IPS-20b (cell line): ENCODE results near the gene CAPN3.
"Not testable (repeated sequence)": the region's sequence is repeated elsewhere in the genome, so short reads cannot be mapped to it uniquely, and the experiment has no call there.

Source experiments
- H3K27ac ChIP-seq: one replicate; pipeline ENCODE4 v1.5.1; 2013; ENCODE audit warnings: low read length
- H3K27me3 ChIP-seq: 2 replicates; pipeline ENCODE4 v1.6.1; 2013; ENCODE audit warnings: mild to moderate bottlenecking, low read length, inconsistent platforms; ENCODE audit not compliant: insufficient read depth
- H3K36me3 ChIP-seq: 2 replicates; pipeline ENCODE4 v1.6.1; 2013; ENCODE audit warnings: low read depth, mild to moderate bottlenecking, inconsistent platforms, low read length, moderate library complexity; ENCODE audit not compliant: insufficient read depth
- H3K4me1 ChIP-seq: 2 replicates; pipeline ENCODE4 v1.6.1; 2013; ENCODE audit warnings: mild to moderate bottlenecking, control low read depth, inconsistent platforms, low read length, moderate library complexity; ENCODE audit not compliant: insufficient read depth
- H3K4me3 ChIP-seq: 2 replicates; pipeline ENCODE4 v1.5.1; 2013; ENCODE audit warnings: mild to moderate bottlenecking, low read length, inconsistent platforms
- H3K9ac ChIP-seq: 2 replicates; pipeline ENCODE4 v1.6.1; 2013; ENCODE audit warnings: low read depth, mild to moderate bottlenecking, inconsistent platforms, low read length, moderate library complexity
- H3K9me3 ChIP-seq: 2 replicates; pipeline ENCODE4 v1.6.1; 2013; ENCODE audit warnings: mild to moderate bottlenecking, low read depth, low read length, inconsistent platforms; ENCODE audit not compliant: insufficient read depth

Gene CAPN3

DNA sequence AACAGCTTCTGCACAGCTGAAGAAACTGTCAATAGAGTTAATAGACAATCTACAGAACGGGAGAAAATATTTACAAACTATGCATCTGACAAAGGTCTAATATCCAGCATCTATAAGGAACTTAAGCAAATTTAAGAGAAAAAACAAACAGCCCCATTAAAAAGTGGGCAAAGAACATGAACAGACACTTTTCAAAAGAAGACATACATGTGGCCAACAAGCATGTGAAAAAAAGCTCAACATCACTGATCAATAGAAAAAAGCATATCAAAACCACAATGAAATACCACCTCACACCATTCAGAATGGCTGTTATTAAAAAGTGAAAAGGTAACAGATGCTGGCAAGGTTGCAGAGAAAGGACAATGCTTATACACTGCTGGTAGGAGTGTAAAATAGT is 22.7 kb upstream of the CAPN3 start:
- not testable (repeated sequence) for H3K9ac ChIP-seq, H3K36me3 ChIP-seq, H3K27me3 ChIP-seq, H3K27ac ChIP-seq, H3K4me3 ChIP-seq, H3K4me1 ChIP-seq
- H3K9me3 ChIP-seq, result peaks cover 11% of the 10 kb centered on the region; the same call in 1 of the 2 replicates

DNA sequence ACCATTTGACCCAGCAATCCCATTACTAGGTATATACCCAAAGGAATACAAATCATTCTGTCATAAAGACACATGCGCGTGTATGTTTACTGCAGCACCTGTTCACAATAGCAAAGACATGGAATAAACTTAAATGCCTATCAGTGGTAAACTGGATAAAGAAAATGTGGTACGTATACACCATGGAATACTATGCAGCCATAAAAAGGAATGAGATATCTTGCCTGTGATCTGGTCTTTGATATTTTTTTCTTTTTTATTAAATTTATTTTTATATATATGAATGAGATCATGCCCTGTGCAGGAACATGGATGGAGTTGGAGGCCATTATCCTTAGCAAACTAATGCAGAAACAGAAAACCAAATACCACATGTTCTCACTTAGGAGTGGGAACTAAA is 22.2 kb upstream of the CAPN3 start:
- H3K9ac ChIP-seq, H3K27me3 ChIP-seq, H3K4me1 ChIP-seq, H3K4me3 ChIP-seq, H3K27ac ChIP-seq, H3K36me3 ChIP-seq: not testable (repeated sequence)
- peaks cover 11% of the 10 kb centered on the region; the same call in 1 of the 2 replicates for H3K9me3 ChIP-seq

DNA sequence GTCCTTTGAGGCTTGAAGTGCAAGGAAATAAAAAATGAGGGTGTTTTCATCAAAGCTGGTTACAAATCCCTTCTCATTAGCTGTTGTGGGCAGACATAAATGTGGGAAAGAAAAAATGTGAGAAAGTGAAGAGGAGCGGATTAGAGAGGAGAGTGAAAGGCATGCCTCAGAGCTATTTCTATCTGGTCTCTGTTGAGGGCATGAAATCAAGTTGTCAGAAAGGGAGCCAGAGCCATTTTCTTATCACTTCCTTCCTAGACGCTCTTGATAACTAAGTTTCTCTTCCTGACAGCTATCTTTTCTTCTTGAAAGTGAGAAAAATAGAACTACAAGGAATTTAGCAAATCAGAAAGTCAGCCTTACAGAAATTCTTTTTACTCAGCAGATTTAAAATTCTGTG is 20.8 kb upstream of the CAPN3 start:
- Histone ChIP-seq H3K9me3 (peaks cover 11% of the 10 kb centered on the region; the same call in 1 of the 2 replicates), H3K9ac (no peak overlapping the region)

DNA sequence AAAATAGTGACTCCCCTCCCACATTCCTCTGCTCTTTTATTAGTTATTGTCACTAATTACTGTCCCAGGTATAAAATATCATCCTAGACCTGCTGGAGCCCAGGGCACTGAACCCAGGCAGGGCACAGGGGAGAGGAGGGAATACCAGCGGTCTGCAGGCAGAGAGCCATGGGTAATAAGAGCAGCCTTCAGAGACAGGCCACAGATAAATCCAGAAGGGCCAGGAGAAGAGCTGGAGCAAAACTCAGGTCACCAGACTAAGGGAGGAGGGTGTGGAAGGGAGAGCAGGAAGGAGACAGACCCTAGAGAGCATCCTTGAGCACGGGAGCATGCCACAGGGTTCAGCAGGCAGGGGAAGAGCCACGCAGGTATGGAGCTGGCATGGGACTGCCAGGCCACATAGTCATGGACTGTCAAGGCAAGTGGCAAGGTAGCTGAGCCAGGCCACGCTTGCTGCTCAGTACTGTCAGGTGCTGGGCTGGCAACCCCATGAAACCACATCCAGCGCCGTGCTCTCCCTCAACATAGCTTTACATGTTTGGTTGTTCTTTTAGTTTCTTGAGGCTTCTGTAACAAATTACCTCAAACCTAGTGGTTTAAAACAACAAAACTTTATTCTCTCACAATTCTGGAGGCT is 15.6 kb upstream of the CAPN3 start:
- Histone ChIP-seq H3K9ac (no peak overlapping the region), H3K27ac (no peak overlapping the region), H3K4me3 (no peak overlapping the region), H3K36me3 (no peaks in the 10 kb centered on the region), H3K9me3 (no peaks in the 10 kb centered on the region), H3K4me1 (no peaks in the 10 kb centered on the region), H3K27me3 (no peaks in the 10 kb centered on the region)

More for the DNA sequence above, 20.8 kb upstream of the CAPN3 start:
- H3K4me1 ChIP-seq, result no peaks in the 10 kb centered on the region
- H3K36me3 ChIP-seq, result no peaks in the 10 kb centered on the region
- H3K27me3 ChIP-seq, result no peaks in the 10 kb centered on the region
- H3K27ac ChIP-seq, result no peak overlapping the region
- no peak overlapping the region for H3K4me3 ChIP-seq

- H3K4me1 ChIP-seq, result no peaks in the 10 kb centered on the region
- H3K36me3 ChIP-seq, result no peaks in the 10 kb centered on the region
- no peak overlapping the region for H3K9ac ChIP-seq
- H3K27me3 ChIP-seq, result no peaks in the 10 kb centered on the region
- no peak overlapping the region for H3K27ac ChIP-seq
- H3K9me3 ChIP-seq, result no peaks in the 10 kb centered on the region
- H3K4me3 ChIP-seq, result no peak overlapping the region
These were observed 14.5 kb upstream of the CAPN3 start for GRCh38 chr15:42344763-42345162.

GRCh38 chr15:42345504-42345903 is 13.8 kb upstream of the CAPN3 start:
- no peak overlapping the region for H3K4me3 ChIP-seq
- no peaks in the 10 kb centered on the region for H3K4me1 ChIP-seq
- no peaks in the 10 kb centered on the region for H3K9me3 ChIP-seq
- H3K27me3 ChIP-seq, result no peaks in the 10 kb centered on the region
- no peak overlapping the region for H3K9ac ChIP-seq
- no peak overlapping the region for H3K27ac ChIP-seq
- H3K36me3 ChIP-seq, result no peaks in the 10 kb centered on the region

GRCh38 chr15:42348083-42348482 is 11.2 kb upstream of the CAPN3 start:
- Histone ChIP-seq H3K27me3 (no peaks in the 10 kb centered on the region), H3K4me3 (no peak overlapping the region), H3K9ac (no peak overlapping the region), H3K27ac (no peak overlapping the region), H3K9me3 (no peaks in the 10 kb centered on the region), H3K36me3 (no peaks in the 10 kb centered on the region), H3K4me1 (no peaks in the 10 kb centered on the region)

GRCh38 chr15:42349186-42349585 is 10.1 kb upstream of the CAPN3 start:
- Histone ChIP-seq H3K9ac (no peak overlapping the region), H3K4me3 (no peak overlapping the region), H3K27ac (no peak overlapping the region), H3K4me1 (no peaks in the 10 kb centered on the region), H3K9me3 (no peaks in the 10 kb centered on the region), H3K36me3 (no peaks in the 10 kb centered on the region), H3K27me3 (no peaks in the 10 kb centered on the region)

GRCh38 chr15:42352401-42352800 is 6.9 kb upstream of the CAPN3 start:
- Histone ChIP-seq H3K9me3 (no peaks in the 10 kb centered on the region), H3K27ac (no peak overlapping the region), H3K36me3 (no peaks in the 10 kb centered on the region), H3K9ac (no peak overlapping the region), H3K4me1 (no peaks in the 10 kb centered on the region), H3K27me3 (no peaks in the 10 kb centered on the region), H3K4me3 (no peak overlapping the region)

DNA sequence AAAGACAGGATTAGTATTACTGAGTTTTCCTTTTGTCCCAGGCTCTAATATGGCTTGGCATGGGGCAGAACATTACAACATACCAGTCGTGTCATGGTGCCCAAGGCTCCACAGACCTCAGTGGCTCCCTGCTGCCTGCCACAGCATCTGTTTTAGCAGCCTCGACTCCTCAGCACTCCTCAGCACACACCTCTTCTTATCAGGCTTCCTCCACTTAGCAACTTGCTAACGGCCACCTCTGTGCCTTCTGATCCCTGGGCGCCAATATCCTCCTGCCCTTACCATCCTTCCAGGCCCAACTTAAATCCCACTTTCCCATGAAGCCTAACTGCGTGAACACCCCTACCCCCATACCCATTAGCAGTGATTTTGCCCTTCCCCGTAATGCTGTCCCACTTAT is 6.2 kb upstream of the CAPN3 start:
- H3K36me3 ChIP-seq, result no peaks in the 10 kb centered on the region

GRCh38 chr15:42354824-42355223 is 4.5 kb upstream of the CAPN3 start:
- no peaks in the 10 kb centered on the region for H3K36me3 ChIP-seq
- H3K27ac ChIP-seq, result no peak overlapping the region
- H3K4me1 ChIP-seq, result no peaks in the 10 kb centered on the region
- H3K9me3 ChIP-seq, result no peaks in the 10 kb centered on the region
- no peaks in the 10 kb centered on the region for H3K27me3 ChIP-seq
- no peak overlapping the region for H3K4me3 ChIP-seq
- no peak overlapping the region for H3K9ac ChIP-seq

More for the DNA sequence above, 6.2 kb upstream of the CAPN3 start:
- Histone ChIP-seq H3K4me3 (no peak overlapping the region), H3K27ac (no peak overlapping the region), H3K9ac (no peak overlapping the region), H3K4me1 (no peaks in the 10 kb centered on the region), H3K27me3 (no peaks in the 10 kb centered on the region), H3K9me3 (no peaks in the 10 kb centered on the region)

DNA sequence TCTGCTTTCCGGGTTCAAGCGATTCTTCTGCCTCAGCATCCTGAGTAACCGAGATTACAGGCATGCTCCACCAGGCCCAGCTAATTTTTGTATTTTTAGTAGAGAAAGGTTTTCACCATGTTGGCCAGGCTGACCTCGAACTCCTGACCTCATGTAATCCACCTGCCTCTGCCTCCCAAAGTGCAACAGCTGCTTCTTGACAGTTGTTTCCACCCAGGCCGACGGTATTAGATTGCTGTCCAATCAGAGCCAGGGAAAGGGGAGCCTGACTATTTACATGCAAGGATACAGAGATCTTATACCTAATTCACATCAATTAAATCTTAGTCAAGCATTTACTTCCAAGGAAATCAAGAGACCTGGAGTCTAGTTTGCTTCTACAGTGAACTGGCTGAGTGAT is 4.0 kb upstream of the CAPN3 start:
- Histone ChIP-seq H3K36me3 (no peaks in the 10 kb centered on the region), H3K9me3 (no peaks in the 10 kb centered on the region), H3K27me3 (no peaks in the 10 kb centered on the region), H3K9ac (no peak overlapping the region), H3K4me1 (0 out of 2 replicates have a peak, but pooled peaks cover 3% of the 10 kb centered on the region), H3K4me3 (no peak overlapping the region), H3K27ac (no peak overlapping the region)
